GM18505 (cell line): Measurements from ENCODE around the gene ITSN1.

Source experiments
- ATAC-seq: cut with Tn5 transposase; IDR thresholded peaks from one replicate; pipeline ENCODE4 v1.9.1; 2021; ENCODE audit not compliant: unreplicated experiment
- POLR2A ChIP-seq: IDR thresholded peaks from 4 replicates; pipeline ENCODE4 v1.6.1; 2011; ENCODE audit warnings: borderline replicate concordance; ENCODE audit not compliant: insufficient read depth, insufficient read length; ENCODE audit errors: extremely low read depth

ITSN1 gene

DNA sequence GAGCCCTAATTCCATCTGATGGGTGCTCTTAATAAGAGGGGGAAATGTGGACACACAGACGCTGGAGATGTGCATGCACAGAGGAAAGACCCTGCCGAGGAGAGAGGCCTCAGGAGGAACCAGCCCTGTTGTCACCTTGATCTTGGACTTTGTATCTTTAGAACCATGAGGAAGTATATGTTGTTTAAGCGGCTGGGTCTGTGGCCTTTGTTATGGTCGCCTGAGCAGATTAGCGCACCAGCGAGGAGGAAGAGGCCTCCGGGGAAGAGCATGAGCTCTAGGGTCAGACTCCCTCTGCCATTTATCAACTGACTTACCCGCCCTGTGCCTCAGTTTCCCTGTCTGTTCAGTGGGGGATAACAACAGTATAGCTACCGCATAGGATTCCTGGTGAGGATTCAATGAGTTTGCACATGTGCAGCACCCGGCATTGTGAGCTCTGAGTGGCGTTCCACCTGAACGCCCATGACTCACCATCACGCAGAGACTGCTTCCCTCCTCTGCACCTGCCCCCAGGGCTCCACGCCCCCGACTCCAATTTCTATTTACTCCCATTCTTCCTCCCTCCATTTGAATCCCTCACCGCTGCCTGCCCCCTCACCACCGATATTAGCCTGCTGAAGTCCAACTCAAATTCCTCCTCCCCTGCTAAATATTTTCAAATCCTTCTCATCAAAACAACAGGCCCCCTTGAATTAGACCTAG, 206.1 kb downstream of the ITSN1 start:
- no peak for ATAC-seq
- no peak for TF ChIP-seq POLR2A

DNA sequence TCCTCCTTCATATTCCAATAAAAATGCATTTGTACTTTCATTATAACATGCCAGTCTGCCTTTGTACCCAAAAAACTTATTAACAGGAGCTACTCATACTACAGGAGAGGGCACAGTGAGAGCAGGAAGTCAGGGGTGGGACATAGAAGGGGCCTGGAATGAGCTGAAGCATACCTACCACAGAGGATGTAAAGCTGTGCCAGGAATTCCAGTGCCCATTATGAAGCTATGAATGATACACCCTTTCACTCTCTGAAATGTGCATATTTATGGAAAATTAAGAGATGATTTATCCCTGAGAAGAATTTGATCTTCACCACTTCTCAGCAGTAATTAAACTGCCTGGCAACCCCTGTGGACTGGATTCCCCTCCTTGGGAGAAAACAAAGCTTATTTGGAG, 207.5 kb downstream of the ITSN1 start:
- no peak for ATAC-seq
- TF ChIP-seq POLR2A = no peak

DNA sequence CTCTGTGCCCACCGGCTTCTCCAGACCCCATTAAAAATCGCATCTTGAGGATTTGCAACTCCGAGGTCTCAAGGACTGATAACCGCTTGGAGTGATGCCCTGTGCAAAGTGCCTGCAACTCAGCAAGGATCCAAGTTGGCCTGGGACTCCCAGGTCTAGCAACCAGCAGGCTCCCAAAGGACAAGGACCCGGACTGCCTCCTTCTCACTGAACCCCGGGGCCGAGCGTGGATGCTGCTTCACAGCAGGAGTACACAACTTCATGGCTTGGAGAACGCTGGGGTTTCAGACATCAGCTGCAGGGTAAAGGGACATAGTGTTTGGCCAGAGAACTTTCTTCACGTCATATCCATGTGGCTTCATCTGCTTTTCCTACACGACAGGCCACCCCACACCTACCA, 208.1 kb downstream of the ITSN1 start:
- ATAC-seq = no peak
- TF ChIP-seq POLR2A = no peak

DNA sequence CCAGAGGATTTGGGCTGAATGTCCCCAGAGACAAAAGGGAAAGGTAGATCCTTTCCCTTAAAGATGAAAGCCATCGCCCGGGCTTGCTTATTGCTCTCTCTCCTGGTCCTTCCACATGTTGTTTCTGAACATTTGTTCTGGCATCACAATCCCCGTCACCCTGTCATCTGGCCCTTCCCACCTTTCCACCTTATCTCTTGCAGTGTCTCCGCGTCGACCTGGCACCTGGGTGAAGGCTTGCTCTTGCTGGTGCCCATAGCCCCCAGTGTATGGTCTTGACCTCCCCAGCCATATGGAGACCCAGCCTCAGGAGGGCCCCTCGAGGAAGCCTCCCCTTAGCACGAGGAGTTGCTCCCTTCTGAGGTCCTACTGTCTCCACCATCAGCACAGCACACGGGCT, 208.7 kb downstream of the ITSN1 start:
- no peak for TF ChIP-seq POLR2A
- ATAC-seq = no peak

DNA sequence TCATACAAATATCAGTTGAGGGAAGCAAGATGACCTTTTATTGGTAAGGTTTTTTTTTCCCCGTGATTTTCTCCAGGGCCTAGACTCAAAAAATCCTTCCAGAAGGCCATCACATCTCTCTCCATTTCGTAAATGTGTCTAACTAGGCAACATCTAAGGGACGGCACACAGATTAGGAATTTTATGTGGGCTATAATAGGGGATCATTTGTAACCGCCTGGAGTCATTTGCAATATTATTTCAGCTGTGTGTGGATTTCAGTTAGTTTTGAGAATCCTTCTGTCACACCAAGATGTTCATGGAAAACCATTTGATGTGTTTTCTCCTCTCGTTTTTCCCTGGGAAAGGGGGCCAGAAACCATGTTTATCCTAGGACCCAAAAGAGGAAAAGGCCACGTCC, 210.2 kb downstream of the ITSN1 start:
- TF ChIP-seq POLR2A = no peak
- ATAC-seq = no peak

DNA sequence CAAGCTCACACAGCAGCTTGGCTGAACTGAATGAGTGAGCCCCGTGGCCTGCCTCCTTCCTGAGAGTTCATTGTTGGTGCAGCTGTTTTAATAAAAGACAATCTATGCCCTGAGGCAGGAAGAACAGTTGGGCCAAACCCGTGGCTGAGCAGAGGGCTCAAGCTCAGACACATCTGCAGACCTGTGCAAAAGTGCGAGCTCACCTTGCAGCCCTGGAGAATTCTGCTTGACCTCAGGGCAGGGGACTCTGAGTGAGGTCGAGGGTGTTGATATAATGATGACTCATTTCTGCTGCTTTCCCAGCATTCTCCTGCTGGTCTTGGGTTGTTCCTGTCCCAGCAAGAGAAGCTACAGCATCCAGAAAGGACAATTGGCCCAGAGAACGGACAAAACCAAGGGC, 212.3 kb downstream of the ITSN1 start:
- TF ChIP-seq POLR2A = no peak
- ATAC-seq = no peak

DNA sequence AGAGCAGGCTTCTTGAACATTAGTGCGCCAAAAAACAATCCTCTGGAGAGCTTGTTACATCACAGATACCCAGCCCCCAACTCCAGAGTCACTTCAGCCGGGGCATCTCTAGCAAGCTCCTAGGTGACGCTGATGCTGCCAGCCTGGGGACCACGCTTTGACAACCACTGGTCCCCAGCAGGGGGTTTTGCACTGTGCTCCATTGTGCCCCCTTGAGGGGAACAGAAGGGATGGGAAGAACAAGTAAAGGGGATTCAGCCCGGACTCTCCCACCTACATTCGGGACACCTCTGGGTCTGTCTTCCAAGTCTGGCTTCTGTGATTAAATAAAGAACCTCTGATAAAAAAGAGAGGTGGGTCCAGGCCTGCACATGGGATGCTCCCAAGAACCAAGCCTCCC, 212.9 kb downstream of the ITSN1 start:
- no peak for ATAC-seq
- no peak for TF ChIP-seq POLR2A

DNA sequence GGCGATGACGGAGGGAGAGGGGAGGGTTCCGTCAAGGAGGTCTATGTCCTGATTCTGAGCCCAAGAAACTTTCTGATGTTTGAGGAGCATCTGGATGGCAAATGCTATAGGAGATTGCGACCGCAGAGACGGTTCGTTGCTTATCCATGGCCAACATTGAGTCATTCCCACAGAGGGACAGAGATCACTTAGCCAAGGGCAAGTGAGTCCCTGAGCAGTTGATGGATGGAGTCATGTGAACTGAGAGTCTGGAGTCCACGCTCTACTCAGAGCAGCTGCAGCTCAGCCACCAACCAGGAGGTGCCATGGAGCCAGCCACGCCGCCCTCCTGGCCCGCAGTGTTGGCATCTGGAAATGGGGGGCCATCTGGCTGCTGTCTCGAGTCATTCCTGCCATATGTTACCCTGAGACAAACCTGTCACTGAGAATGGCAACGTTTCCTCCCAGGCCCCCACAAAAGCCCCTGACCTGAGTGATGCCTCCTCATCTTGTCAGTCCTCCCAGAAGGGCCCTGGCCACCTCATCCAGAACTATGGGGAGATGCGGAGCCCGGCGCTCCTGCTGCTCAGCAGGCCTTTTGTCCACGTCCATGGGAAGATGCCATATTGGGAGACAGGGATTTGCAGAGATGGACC, 214.7 kb downstream of the ITSN1 start:
- no peak for ATAC-seq
- no peak for TF ChIP-seq POLR2A

DNA sequence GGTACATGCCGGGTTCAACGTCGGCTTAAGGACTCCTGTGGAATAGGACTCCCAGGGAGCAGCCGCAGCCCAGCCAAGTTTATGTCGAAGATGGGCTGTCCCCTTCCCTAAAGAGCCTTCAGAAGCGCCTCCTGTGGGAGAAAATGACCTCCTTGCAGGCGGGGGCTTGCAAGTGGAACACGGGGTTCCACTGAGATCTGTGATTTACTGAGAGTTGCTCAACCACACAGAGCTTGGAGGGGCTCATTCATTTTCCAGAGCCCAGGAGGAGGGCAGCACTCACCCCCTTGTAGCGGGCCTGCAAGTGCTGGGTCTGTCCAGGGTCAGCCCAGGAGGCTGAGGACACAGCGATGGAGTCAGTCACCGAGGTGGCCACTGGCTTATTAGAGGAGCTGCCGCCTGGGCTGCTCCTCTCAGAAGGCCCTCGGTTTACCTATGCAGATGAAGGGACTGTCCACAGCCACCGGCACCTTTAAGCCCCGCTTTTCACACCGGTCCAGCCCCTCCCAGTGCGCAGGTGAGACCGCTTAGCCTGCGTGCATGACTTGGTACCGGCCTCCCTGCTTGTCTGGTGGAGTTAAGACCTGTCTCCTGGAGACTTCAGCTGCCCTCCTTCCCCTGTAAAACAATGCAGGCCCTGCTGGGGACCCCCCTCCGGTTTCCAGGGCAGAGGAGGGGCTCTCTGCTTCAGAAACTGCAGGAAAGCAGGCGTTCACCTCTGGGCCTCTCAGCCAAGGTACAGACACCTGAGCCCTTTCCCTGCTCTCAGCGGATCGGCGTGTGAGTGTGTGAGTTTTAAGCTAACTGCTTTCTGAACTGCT, 215.8 kb downstream of the ITSN1 start:
- no peak for ATAC-seq
- TF ChIP-seq POLR2A = no peak

DNA sequence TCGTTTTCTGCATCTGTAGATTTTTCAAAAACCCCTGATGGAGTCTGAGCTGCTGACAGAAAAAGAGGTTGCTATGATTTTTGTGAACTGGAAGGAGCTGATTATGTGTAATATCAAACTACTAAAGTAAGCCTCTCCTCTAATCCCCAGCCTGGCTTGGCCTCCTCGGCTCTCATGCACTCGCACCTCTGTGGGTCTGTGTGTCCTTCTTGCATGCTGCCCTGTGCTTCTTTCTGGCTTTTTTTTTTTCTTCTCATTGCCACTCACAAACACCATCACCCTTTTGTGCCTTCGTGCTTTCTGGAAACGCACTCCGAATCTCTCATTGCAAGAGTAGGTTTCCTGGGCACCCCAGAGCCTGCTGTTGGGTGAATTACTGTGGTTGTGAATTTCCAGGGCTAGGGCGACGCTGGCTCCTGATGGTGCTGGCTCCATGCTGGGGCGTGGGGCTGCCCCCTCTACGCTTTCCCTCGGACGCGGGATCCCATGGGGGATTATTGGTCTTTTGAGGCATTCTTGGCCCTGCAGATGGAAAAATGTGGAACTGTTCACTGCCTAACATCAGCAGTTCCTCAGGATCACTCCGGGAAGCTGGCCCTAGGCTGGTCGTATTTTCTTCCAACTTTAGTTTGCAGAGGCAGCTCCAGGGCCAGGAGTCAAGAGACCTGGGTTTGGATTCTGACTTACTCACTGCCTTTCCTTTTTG, 216.5 kb downstream of the ITSN1 start:
- ATAC-seq = no peak
- no peak for TF ChIP-seq POLR2A

DNA sequence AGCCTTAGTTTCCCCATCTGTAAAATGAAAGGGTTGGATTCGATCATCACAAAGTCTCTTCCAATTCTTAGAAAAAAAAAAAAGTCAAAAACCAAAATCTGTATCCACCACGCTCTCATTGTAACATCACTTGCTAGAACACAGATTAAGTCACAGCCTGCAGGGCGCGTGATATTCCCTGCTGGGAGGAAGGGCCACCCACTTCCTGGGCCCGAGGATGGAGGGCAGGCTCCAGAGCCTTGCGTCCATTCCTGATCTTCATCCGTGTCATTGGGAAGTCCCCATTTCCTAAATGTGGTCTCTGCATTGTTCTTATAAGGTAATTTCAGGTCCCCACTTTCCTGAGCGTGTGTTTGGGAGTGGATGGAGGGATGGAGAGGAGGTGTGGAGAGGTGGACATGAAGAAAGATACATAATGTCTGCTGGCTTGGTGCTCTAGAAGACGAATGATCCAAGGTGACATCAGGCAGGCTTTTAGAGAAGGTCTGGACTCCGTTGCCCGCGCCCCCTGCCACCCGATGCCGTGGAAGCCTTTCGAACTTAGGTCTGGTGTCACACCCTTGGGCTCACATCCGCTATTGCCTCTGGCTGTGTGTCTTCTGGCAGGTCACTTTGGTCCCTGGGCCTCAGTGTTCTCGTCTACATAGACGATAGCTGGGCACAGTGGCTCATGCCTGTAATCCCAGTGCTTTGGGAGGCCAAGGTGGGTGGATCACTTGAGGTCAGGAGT, 217.2 kb downstream of the ITSN1 start:
- no peak for ATAC-seq
- no peak for TF ChIP-seq POLR2A

DNA sequence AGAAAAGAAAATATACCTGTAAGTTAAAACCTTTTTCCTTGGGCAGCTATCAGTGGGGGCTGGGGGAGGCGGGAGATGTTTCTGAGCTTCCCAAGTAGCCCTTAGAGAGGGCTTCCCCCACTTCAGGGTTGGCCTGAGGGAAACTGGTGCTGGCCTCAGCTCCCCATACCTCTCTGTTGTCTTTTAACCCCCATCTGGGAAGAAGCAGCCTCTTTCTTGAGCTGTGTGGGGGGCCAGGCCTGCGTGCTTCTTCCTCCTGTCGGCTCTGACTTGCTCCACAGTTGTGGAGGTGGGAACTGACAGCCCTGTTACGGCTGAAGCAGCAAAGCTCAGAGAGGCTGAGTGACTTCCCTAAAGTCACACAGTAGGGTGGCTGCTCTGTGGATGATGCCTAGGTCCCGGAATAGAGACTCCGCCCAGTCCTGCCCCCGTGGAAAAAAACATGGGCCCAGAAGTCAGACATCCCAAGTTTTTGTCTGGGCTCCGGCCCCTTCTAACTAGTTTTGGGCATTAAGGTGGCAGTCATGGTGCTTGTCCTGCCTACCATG, 218.1 kb downstream of the ITSN1 start:
- no peak for ATAC-seq
- TF ChIP-seq POLR2A = no peak
